A549 (cell line): ENCODE measurements around the gene SLC37A1. TPM values are rescaled to one million over a fixed set of nuclear protein-coding genes. Genes with fewer than 3 reads are reported as not detected.

Experiments used
- ATAC-seq, 2 experiments: fragments of 200-7000 bp in 1 of 2; fragments of >200 bp in 1 of 2; cut with Nextera tagmentation in 1 of 2; cut with Tn5 transposase in 1 of 2; 3 replicates each; pipeline versions ENCODE4 v1.8.0 to v1.9.1; 2018 to 2020; ENCODE audit warnings: mild to moderate bottlenecking in 1 of 2, moderate library complexity in 1 of 2
- CTCF ChIA-PET: fragments of 300-600 bp; sonication (Branson Sonifier 250); formaldehyde crosslinking; extraction: SDS; loops from one replicate; lab custom pipeline; 2021; ENCODE audit warnings: antibody characterized with exemption, inconsistent platforms; lab: Yijun Ruan, JAX
- POLR2A ChIA-PET: fragments of 350-600 bp; formaldehyde crosslinking; extraction: SDS; loops from one replicate; lab custom pipeline; 2021; ENCODE audit warnings: antibody characterized with exemption, inconsistent platforms; lab: Yijun Ruan, JAX
- DNase-seq, 2 experiments: peaks; one replicate each; pipeline versions ENCODE4 v3.0.0 to v3.0.0-alpha.2; 2011 to 2016; ENCODE audit warnings: low read depth in 1 of 2, low spot score in 1 of 2
- FAIRE-seq: peaks from 2 replicates; lab custom pipeline; 2011; peaks lifted over from hg19 to GRCh38; lab: Jason Lieb, UNC
- H3K27ac ChIP-seq, 2 experiments: fragments of >200 bp; sonication (Bioruptor Twin); formaldehyde crosslinking; 3 replicates each; pipeline ENCODE4 v1.5.1; 2016 to 2017
- H3K4me1 ChIP-seq: fragments of >200 bp; sonication (Bioruptor Twin); formaldehyde crosslinking; 3 replicates; pipeline ENCODE4 v1.6.1; 2016
- H3K4me2 ChIP-seq: fragments of >200 bp; sonication (Bioruptor Twin); formaldehyde crosslinking; 3 replicates; pipeline ENCODE4 v1.6.1; 2016
- H3K4me3 ChIP-seq: fragments of >200 bp; sonication (Bioruptor Twin); formaldehyde crosslinking; 3 replicates; pipeline ENCODE4 v1.5.1; 2016
- H3K9me3 ChIP-seq: fragments of >200 bp; sonication (Bioruptor Twin); formaldehyde crosslinking; 3 replicates; pipeline ENCODE4 v1.6.1; 2016
- ATOH8 ChIP-seq: fragments of 250-450 bp; sonication (Bioruptor Pico); IDR thresholded peaks from 2 replicates; pipeline ENCODE4 v1.5.0; 2020; ENCODE audit warnings: low read depth, mild to moderate bottlenecking, moderate library complexity
- CBX2 ChIP-seq: fragments of 200-600 bp; sonication (generic); IDR thresholded peaks from 2 replicates; pipeline ENCODE4 v1.6.1; 2016; ENCODE audit warnings: low read depth, mild to moderate bottlenecking, borderline replicate concordance
- GATA3 ChIP-seq: IDR thresholded peaks from 2 replicates; pipeline ENCODE4 v1.6.1; 2012; ENCODE audit warnings: borderline replicate concordance
- HES2 ChIP-seq: fragments of >200 bp; sonication (Bioruptor Twin); formaldehyde crosslinking; IDR thresholded peaks from 2 replicates; pipeline ENCODE4 v1.6.1; 2016
- HEYL ChIP-seq: fragments of 250-450 bp; sonication (Bioruptor Pico); IDR thresholded peaks from 2 replicates; pipeline ENCODE4 v1.8.0; 2021; ENCODE audit warnings: mild to moderate bottlenecking, moderate library complexity
- HOXA7 ChIP-seq: fragments of 250-450 bp; sonication (Bioruptor Pico); IDR thresholded peaks from 2 replicates; pipeline ENCODE4 v1.5.0; 2020; ENCODE audit warnings: mild to moderate bottlenecking, moderate library complexity
- NFE2L2 ChIP-seq: fragments of 150-350 bp; conservative IDR thresholded peaks from 2 replicates; pipeline ENCODE4 v1.6.1; 2014; ENCODE audit warnings: low read length
- NPAS2 ChIP-seq: fragments of 250-450 bp; sonication (Bioruptor Pico); IDR thresholded peaks from 2 replicates; pipeline ENCODE4 v1.8.0; 2022; ENCODE audit warnings: mild to moderate bottlenecking, moderate library complexity, borderline replicate concordance
- PHF8 ChIP-seq: fragments of 200-600 bp; sonication (generic); IDR thresholded peaks from 2 replicates; pipeline ENCODE4 v1.6.1; 2016; ENCODE audit warnings: low read depth, mild to moderate bottlenecking, antibody characterized with exemption, moderate library complexity, borderline replicate concordance
- POLR2A ChIP-seq: IDR thresholded peaks from 2 replicates; pipeline ENCODE4 v1.6.1; 2012; ENCODE audit warnings: mild to moderate bottlenecking, low read length
- POLR2AphosphoS2 ChIP-seq: conservative IDR thresholded peaks from 2 replicates; pipeline ENCODE4 v1.6.1; 2012; ENCODE audit warnings: low read length, improper control_type of control experiment, inconsistent platforms
- RAD21 ChIP-seq, 2 experiments: fragments of >200 bp in 1 of 2; sonication (Bioruptor Twin) in 1 of 2; formaldehyde crosslinking in 1 of 2; IDR thresholded peaks in 1 of 2; conservative IDR thresholded peaks in 1 of 2; 2 replicates in 1 of 2; 3 replicates in 1 of 2; pipeline ENCODE4 v1.6.1; 2012 to 2018; ENCODE audit warnings: inconsistent platforms in 1 of 2
- RARB ChIP-seq: fragments of 250-450 bp; sonication (Bioruptor Pico); IDR thresholded peaks from 2 replicates; pipeline ENCODE4 v1.8.0; 2021; ENCODE audit warnings: mild to moderate bottlenecking, moderate library complexity
- RFX5 ChIP-seq: fragments of 450-650 bp; IDR thresholded peaks from 2 replicates; pipeline ENCODE4 v1.7.1; 2014; ENCODE audit warnings: antibody characterized with exemption, mild to moderate bottlenecking, moderate library complexity
- SREBF2 ChIP-seq: fragments of 450-650 bp; IDR thresholded peaks from 2 replicates; pipeline ENCODE4 v1.6.1; 2014; ENCODE audit warnings: mild to moderate bottlenecking, moderate library complexity
- TP53 ChIP-seq: fragments of 250-450 bp; sonication (Bioruptor Pico); IDR thresholded peaks from 2 replicates; pipeline ENCODE4 v1.5.0; 2021; ENCODE audit warnings: mild to moderate bottlenecking, moderate library complexity
- ZNF302 ChIP-seq: fragments of 250-450 bp; sonication (Bioruptor Pico); IDR thresholded peaks from 2 replicates; pipeline ENCODE4 v1.9.0; 2021; ENCODE audit warnings: inconsistent platforms, mild to moderate bottlenecking, moderate library complexity
- WGBS: methylation state at CpG from one replicate; pipeline ENCODE4 v1.1.6; 2017; ENCODE audit errors: missing lambda C conversion rate; 5-methylcytosine and 5-hydroxymethylcytosine counted together
- polyA plus RNA-seq, 4 experiments: library from polyadenylated mRNA; depleted of rRNA in 3 of 4; stranded (reverse); fragments of >200 nt; fragmentation: RNase III in 1 of 4; extraction: RNeasy Plus Mini Kit Qiagen cat#74134 plus additional on column Dnase treatment in 1 of 4; gene quantifications; 2 replicates in 3 of 4; 3 replicates in 1 of 4; pipeline ENCODE4 v1.2.3, GENCODE V29; 2011 to 2017
- TF ChIP-seq, protein P1 (sequence below): fragments of 450-650 bp; IDR thresholded peaks from 2 replicates; pipeline ENCODE4 v1.6.1; 2014; ENCODE audit warnings: antibody characterized with exemption
- TF ChIP-seq, protein P2 (sequence below): fragments of 200-600 bp; sonication (generic); IDR thresholded peaks from 2 replicates; pipeline ENCODE4 v1.6.1; 2016; ENCODE audit warnings: antibody characterized with exemption, mild to moderate bottlenecking, moderate library complexity

SLC37A1 gene
- polyA plus RNA-seq, 2 of the 4 experiments (the other 2 are of a cell fraction): 1.9 to 2.1 TPM

DNA sequence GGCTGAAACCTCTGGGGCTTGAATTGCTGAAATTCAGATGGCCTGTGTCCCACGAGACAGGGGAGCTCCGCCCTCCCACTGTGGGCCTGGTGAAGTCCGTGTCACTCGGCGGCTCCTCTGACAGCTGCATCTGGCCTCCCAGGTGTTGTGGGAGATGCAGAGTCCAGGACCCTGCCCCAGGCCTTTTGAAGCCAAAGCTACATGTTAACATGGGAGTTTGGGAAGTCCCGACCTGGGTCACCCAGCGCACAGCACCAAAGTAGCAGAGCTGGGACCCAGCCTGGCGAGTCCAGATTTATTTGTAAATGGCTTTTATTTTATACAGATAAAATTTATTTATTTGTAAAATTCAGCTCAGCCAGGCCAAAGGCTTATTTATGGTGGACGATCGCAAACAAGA lies 28.9 kb downstream of the SLC37A1 start:
- WGBS: 83% methylated on average over 8 of the region's 10 CpGs
- no peaks in the 10 kb centered on the region for H3K9me3 ChIP-seq

DNA sequence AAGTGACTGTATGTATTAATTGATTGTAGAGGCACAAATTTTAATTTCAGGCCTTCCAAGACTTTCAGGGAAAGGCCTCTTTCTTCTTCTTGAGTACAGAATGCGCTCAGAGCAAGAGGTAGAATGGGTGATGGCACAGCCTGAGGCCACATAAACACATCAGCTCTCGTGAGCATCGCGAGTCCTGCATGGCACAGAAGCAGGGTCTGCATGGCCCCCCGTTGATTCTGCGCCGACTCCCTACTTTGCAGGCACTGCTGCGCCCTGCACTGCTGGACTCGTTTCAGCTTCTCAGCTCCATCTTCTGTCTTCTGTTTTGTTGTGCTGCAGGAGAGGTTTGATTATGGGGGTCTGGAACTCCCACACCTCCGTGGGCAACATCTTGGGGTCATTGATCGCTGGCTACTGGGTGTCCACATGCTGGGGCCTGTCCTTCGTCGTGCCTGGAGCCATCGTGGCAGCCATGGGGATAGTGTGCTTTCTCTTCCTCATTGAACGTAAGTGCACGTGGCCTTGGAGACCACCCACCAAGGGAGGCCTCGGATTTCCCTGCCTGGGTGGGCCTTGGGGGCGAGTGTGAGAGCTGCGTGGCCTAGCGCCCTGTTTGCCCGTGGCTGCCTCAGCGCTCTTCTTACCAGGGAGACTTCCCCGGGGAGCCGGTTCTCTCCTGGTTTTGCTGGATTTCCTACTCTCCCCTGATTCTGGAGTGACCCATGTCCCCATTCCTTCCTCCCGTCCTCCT lies 29.6 kb downstream of the SLC37A1 start:
- WGBS: 91% methylated on average over 21 of the region's 25 CpGs
- H3K4me1 ChIP-seq: no peaks in the 10 kb centered on the region
- ChIA-PET CTCF (interaction anchor here (1.3 kb wide), 1 partner anchor 17 kb away, joined by 5 read pairs; no protein-coding TSS in a partner anchor), POLR2A (no interaction called here)
- H3K27ac ChIP-seq: no peak overlapping the region
- H3K4me3 ChIP-seq: no peak overlapping the region
- H3K9me3 ChIP-seq: no peaks in the 10 kb centered on the region
- H3K4me2 ChIP-seq: no peak overlapping the region
- no peak for TF ChIP-seq GATA3
- no peak for TF ChIP-seq NPAS2
- TF ChIP-seq HOXA7 (CRISPR knock-in tag): no peak
- TF ChIP-seq POLR2AphosphoS2: no peak
- no peak for TF ChIP-seq CBX2
- TF ChIP-seq PHF8: no peak
- TF ChIP-seq, protein P1, sequence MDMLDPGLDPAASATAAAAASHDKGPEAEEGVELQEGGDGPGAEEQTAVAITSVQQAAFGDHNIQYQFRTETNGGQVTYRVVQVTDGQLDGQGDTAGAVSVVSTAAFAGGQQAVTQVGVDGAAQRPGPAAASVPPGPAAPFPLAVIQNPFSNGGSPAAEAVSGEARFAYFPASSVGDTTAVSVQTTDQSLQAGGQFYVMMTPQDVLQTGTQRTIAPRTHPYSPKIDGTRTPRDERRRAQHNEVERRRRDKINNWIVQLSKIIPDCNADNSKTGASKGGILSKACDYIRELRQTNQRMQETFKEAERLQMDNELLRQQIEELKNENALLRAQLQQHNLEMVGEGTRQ: no peak
- no peak for TF ChIP-seq RARB (CRISPR knock-in tag)
- no peak for ATAC-seq
- no peak for FAIRE-seq
- no peak for DNase-seq

More for the DNA sequence above, 28.9 kb downstream of the SLC37A1 start:
- FAIRE-seq (no peak), DNase-seq (no peak), ATAC-seq (no peak)
- Histone ChIP-seq H3K27ac (no peak overlapping the region), H3K4me2 (no peak overlapping the region), H3K4me1 (no peaks in the 10 kb centered on the region), H3K4me3 (no peak overlapping the region)
- TF ChIP-seq RAD21 (conservative IDR thresholded peaks at IDR 0.05 in 1 of 2, IDR thresholded peaks at IDR 0.05 in 1 of 2) (no peak), RFX5 (no peak), ATOH8 (CRISPR knock-in tag) (no peak), SREBF2 (no peak), ZNF302 (CRISPR knock-in tag) (no peak), HEYL (CRISPR knock-in tag) (no peak), HES2 (no peak), NFE2L2 (no peak), POLR2A (no peak), TP53 (CRISPR knock-in tag) (no peak), NPAS2 (no peak), CBX2 (no peak)
- TF ChIP-seq, protein P2, sequence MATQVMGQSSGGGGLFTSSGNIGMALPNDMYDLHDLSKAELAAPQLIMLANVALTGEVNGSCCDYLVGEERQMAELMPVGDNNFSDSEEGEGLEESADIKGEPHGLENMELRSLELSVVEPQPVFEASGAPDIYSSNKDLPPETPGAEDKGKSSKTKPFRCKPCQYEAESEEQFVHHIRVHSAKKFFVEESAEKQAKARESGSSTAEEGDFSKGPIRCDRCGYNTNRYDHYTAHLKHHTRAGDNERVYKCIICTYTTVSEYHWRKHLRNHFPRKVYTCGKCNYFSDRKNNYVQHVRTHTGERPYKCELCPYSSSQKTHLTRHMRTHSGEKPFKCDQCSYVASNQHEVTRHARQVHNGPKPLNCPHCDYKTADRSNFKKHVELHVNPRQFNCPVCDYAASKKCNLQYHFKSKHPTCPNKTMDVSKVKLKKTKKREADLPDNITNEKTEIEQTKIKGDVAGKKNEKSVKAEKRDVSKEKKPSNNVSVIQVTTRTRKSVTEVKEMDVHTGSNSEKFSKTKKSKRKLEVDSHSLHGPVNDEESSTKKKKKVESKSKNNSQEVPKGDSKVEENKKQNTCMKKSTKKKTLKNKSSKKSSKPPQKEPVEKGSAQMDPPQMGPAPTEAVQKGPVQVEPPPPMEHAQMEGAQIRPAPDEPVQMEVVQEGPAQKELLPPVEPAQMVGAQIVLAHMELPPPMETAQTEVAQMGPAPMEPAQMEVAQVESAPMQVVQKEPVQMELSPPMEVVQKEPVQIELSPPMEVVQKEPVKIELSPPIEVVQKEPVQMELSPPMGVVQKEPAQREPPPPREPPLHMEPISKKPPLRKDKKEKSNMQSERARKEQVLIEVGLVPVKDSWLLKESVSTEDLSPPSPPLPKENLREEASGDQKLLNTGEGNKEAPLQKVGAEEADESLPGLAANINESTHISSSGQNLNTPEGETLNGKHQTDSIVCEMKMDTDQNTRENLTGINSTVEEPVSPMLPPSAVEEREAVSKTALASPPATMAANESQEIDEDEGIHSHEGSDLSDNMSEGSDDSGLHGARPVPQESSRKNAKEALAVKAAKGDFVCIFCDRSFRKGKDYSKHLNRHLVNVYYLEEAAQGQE: no peak
- CTCF ChIA-PET: interaction anchor here (1.3 to 1.7 kb wide), 2 partner anchors 10 to 16 kb away, joined by 4 to 5 read pairs; no protein-coding TSS in a partner anchor
- POLR2A ChIA-PET: no interaction called here
